ENCODE results near the gene SHISA7.
"Not testable (repeated sequence)": the region's sequence is repeated elsewhere in the genome, so short reads cannot be mapped to it uniquely, and the experiment has no call there.

Gene SHISA7

DNA sequence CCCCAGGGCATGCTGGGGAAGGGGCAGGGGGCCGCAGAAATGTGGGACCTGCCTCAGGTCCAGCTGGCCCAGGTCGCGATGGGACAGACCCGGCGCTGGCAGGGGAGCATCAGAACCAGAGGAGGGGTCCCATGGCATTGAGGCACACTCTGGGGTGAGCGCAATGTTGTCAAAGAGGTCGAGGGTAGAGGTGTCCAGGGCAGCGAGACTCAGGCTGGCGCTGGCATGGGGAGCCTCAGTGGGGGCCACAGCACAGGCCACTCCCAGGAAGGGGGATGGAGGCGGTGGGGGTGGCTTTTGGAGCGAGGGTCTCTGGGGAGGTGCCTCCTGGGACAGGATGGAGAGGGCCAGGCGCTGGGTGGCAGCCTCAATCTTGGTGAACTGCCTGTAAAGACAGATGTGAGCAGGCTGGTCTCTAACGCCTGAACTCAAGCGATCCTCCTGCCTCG lies 20.5 kb upstream of the SHISA7 start:
- no peak for DNase-seq (ENCODE audit: low read depth)

DNA sequence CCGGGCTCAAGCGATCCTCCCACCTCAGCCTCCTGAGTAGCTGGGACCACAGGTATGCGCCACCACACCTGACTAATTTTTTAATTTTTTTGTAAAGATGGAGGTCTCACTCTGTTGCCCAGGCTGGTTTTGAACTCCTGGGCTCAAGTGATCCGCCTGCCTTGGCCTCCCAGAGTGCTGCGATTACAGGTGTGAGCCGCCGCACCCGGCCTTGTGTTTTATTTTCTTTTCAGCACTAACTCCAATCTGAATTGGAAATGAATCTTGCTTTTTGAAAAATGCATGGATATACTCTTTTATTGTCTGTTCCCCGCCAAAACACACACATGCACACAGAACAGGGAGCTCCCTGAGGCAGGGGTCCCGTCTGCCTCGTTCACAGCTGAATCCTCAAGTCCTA lies 19.6 kb upstream of the SHISA7 start:
- no peak for DNase-seq (ENCODE audit: low read depth)

DNA sequence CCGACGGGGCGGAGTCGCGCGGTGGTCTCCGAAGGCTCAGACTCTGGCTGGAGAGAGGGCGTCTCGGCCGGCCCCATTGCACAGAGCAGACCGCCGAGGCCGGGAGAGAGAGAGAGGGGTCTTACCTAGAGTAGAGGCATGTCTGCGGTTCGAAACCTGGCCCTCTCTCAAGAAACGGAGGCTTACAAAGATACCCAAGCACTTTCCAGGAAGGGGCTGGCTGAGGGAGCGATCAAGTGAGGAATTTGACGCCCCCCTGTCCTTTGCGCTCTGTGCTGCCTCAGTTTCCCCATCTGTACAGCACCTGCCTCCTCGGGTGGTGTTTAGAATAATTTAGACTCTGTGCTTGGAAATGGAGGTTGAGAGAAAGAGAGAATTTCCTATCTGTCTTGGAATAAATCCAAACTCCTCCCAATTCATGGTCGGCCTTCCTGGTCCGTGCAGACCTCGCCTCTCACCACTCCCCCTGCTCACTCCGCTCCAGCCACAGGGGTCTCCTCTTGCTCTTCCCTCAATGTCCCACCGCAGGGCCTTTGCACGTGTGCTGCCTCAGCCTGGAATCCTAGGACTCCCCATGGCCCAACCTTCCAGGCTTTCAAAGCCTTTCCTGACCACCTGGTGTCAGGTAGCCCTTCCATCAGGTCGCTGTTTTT lies 19.0 kb upstream of the SHISA7 start:
- DNase-seq (ENCODE audit: low read depth): no peak

DNA sequence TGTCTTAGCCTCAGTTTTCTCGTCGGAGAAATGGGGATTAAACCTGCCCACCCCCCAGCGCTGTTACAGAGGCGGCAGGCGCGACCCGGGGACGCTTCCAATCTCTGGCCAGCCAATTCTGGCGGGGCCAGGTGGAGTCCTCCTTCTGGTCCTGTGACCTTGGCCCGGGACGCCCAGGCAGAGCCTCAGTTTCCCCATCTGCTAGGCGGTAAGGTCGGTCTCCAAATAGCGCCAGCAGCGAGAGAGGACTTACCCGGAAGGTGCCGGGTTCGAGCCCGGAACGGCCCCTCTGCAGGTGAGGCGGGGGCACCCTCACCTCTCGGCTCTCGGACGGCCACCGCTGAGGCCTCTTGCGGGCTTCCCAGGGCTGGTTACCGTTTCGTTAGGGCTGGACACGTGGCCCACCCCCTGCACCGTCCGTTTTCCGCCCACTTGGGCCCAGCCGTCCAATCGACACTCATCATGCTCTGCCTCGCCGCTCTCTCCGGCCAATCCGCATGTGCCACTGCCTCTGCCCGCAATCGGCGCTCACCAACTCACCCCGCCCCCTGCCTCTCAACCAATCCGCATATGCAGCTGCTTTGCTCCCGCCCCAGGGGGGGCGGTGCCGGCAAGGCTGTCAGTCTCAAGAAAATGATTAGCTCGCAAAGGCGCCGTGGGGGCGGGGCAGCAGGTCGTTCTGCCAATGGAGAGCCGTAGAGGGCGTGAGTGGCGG lies 18.3 kb upstream of the SHISA7 start, which contains the start of gene ISOC2:
Gene ISOC2, minus strand, starts transcription at position 384 of the 715 bp plus-strand sequence. CDS start 5,156 bp downstream, outside the sequence.
- DNase-seq (ENCODE audit: low read depth): peak; percentile 100

DNA sequence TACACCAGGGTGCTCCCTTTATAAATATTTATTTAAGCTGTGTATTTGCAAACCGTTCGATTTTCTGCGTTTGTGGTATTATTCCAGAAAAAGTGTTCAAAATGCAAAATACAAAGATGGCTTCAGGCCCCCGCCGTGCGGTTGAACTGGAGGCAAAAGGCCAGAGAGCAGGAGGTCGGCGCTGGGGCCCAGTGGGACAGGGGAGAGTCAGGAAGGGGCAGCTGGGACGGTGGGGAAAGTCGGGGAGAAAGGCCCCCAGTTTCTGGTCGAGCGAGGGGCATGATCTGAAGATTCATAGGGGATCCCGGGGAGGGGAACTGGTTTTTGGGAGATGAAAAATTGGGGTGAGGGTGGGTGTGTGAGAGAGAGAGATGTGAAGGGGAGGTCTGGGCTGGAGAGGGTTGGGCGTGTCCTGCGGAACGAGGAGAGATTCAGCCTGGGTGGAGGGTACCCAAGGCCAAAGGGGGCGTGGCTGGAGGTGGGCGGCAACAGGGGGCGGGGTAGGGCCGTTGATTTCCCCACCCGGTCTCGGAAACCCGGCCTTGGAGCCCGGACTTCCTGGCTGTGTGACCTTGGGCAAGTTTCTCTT lies 17.7 kb upstream of the SHISA7 start:
- DNase-seq (ENCODE audit: low read depth): no peak

DNA sequence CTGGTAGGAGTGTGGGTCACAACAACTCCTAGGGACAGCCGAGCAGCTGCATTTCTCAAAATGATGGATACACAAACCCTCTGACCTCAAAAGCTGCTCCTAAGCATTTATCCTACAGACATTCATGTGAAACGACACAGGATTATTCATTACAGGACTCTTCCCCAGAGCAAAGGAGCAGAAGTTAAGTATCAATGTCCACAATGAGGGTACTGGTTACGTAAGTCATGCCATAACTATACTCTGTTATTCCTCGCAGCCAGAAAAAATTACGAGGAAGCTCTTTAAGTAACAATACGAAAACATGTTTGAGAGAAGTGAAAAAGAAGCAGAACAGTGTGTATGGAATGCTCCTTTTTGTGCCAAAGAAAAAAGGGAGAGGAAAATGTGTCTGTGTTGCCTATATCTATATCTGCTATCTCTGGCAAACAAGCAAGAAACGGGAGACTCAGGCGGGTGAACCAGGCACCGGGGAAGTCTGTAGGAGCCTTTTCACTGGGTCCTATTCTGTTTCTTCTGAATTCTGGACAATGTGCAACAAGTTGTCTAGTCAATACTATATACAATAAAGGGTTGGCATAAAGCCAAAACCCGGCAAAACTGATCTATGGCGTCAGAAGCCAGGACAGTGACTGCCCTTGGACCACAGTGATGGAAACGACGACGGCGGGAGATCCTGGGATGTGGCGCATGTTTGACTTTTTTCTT lies 17.0 kb upstream of the SHISA7 start:
- DNase-seq (ENCODE audit: low read depth): no peak

DNA sequence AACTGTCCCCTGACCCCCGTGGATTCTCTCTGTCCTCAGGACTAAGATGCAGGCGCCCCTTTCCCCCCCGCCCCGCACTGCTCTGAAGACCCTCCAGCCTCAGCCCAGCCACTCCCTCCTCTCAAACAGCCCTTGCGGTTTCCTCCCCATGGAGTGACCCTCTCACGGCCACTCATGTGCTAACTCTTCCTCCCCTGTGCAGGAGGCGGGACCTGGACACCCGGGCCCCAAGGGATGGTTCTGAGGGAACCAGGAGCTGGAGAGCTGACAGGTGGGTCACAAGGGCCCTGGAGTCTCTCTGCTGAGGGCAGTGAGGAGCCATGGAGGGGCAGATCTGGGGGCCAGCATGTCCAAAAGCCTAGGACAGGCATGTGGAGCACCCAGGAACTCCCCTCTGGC lies 16.4 kb upstream of the SHISA7 start:
- DNase-seq (ENCODE audit: low read depth): no peak

DNA sequence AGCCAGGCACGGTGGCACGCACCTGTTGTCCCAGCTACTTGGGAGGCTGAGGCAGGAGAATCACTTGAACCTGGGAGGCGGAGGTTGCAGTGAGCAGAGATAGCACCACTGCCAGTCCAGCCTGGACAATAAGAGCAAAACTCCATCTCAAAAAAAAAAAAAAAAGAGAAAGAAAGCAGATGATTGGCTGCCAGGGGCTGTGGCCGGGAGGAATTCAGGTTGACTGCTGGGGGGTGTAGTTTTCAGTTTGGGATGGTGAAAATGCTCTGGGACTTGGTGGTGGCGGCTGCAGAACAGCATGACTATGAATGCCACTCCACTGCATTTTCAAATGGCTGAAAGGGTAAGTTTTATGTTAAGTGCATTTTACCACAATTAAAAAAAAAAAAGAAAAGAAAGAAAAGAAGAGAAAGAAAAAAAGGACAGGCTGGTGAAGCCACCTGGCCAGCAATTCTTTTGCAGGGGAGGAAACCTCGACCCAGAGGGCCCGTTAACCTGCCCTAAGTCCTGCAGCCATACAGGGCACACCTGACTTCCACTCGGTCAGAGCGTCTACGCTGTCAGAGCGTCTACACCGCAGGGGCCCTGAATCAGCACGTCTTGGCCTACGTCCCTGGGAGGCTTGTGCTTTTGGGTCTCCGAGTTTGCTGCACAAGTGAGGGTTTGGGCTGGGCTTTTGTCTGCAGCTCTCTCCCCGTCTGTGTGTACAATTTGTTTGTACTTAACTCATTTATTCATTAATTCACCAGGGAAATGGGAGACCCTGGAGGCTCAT lies 14.8 kb upstream of the SHISA7 start:
- no peak for DNase-seq (ENCODE audit: low read depth)

DNA sequence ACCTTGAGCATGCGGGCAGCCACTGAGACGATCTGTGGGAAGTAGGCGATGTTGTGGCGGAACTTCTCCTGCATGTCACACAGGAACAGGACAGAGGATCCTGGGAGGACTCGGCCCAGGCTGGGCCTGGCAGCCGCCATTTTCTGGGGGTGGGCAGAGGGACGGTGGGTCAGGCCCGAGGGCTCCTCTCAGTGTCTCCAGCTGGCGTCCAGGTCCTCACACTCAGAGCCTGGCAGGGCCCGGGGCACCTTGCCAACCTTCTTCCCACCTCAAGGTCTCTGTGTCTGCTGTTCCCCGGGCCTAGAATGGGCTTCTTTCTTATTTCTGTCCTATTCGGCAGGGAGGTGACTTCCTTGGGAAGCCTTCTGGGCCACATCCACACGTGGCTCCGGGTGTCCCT lies 13.2 kb upstream of the SHISA7 start:
- no peak for DNase-seq (ENCODE audit: low read depth)

DNA sequence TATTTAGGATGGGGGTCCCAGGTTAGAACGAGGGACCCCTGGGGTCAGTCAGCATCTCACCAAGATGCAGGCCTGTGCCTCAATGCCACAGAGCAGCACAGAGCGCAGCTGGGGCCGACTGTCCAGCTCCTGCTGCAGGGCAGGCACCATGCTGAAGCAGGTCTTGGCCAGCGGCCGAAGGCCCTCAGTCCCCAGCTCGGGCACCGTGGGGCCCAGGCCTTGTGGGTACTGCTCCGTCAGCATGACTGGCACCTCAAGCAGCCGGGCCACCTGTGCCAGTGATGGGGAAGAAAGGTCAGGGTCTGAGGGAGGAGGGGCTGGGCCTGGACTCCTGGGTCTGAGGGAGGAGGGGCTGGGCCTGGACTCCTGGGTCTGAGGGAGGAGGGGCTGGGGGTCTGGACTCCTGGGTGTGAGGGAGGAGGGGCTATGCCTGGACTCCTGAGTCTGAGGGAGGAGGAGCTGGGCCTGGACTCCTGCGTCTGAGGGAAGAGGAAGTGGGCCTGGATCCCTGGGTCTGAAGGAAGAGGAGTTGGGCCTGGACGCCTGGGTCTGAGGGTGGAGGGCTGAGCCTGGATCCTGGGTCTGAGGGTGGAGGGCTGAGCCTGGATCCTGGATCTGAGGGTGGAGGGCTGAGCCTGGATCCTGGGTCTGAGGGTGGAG lies 12.6 kb upstream of the SHISA7 start:
- DNase-seq (ENCODE audit: low read depth): no peak

DNA sequence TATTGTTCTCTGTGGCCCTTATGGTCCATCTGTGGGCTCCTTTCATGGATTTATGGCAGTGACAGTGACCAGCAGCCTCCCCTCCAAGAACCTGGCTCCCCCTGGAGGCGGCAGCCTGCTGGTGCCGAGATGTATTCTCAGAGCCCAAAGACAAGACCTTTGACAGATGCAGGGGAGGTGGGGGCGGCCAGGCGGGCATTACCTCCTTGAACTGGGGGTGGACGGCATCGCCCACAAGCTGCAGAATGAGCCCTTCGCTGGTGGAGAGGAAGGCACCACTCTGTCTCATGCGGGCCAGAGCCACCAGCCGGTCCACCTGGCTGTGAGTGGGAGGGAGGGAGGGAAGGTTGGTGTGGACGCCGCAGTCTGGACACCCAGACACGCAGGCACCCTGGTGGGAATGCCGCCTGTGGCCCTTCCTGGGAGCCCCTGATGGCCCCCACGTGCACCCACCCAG lies 11.7 kb upstream of the SHISA7 start:
- no peak for DNase-seq (ENCODE audit: low read depth)

DNA sequence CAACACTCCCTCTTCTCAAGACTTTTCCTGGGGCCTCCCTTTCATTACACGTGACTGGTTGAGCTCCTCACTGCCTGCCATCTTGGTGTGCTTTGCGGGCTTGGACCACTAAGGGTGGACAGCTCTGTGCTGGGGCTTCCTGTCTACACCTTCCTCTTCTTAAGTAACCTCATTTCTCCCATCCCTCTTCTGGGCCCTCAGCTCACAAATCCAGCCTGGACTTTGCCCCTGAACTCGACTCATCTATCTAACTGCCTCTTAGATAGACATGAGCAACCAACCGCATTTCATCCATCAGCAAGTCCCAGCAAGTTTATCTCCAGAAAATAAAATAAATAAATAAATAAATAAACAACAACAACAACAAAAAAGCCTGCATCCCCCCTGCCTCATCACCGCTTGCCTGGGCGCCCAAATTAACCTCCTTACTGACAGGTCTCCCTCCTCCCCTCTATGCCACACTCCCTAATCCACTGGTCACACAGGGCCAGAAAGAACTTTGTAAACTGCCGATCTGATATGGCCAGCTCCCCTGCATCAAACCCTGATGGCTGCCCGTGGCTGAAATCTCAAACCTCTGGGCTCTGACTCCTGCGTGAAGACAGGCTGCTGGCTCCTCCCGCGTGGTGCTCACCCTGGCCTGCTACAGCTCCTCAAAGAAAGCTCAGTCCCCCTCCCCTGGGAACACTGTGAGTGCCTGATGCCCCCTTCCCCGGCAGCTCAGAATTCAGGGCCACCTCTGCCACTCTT lies 10.6 kb upstream of the SHISA7 start:
- no peak for DNase-seq (ENCODE audit: low read depth)

DNA sequence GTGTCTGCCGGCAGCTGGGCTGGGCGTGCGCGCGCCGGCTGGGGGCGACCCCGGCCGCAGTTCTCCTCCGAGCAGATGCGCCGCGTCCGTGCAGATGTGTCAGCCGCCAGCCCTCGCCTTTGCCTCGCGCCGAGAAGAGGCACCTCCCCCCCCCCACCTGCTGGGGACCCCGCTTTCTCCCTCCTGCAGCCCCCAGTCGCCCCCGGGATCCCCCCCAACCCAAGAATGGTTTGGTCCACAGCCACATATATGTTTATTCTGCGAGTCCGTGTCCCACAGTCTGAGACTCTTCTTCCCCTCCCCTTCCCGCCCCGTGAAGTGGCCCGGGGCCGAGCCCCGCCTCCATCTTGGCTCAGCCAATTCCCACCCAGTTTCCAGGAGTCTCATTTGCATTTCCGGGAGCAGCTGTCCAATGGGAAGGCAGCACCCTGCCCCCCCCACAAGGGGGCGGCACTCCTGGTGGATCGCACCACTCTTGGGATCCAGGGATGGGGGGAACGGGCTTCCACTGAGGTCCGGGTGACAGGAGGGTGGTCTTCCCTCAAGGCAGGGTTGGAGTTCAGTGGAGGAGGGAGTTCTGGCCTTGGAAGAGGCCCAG lies 9.7 kb upstream of the SHISA7 start:
- DNase-seq (ENCODE audit: low read depth): no peak

DNA sequence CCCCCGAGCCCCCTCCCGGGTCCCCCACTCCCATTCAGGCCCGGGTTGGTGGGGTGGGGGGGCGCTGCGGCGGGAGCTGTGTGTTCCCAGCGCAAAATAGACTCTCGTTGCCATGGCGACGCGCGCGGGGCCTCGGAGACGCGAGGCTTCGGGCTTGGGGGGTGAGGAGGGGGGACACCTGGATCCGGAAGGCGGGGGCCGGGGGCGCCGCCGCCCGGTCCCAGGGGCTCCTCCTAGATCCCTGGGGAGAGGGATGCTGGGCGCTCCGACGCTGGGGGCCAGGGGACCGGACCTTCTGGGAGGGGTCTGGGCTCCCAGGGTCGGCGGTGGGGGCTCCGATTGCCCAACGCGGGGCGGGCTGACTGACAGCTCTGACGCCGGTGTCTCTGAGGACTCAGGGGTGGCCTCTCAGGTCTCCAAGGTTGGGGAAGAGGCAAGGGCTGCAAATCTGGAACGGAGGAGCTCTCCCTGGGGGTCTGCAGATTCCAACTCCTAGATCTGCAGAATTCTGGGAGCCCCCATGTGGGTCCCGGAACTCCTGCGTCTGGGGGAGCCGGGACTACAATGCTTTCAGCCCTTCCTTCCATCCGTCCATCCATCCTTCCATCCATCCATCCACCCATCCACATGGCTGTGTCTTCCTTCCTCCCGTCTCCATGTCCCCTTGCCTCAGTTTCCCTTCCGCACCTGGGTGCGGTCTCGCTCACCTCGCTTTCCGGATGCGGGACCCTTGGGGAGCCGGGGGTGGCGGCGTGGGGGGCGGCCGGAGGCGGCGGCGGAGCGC lies 9.1 kb upstream of the SHISA7 start:
- no peak for DNase-seq (ENCODE audit: low read depth)

DNA sequence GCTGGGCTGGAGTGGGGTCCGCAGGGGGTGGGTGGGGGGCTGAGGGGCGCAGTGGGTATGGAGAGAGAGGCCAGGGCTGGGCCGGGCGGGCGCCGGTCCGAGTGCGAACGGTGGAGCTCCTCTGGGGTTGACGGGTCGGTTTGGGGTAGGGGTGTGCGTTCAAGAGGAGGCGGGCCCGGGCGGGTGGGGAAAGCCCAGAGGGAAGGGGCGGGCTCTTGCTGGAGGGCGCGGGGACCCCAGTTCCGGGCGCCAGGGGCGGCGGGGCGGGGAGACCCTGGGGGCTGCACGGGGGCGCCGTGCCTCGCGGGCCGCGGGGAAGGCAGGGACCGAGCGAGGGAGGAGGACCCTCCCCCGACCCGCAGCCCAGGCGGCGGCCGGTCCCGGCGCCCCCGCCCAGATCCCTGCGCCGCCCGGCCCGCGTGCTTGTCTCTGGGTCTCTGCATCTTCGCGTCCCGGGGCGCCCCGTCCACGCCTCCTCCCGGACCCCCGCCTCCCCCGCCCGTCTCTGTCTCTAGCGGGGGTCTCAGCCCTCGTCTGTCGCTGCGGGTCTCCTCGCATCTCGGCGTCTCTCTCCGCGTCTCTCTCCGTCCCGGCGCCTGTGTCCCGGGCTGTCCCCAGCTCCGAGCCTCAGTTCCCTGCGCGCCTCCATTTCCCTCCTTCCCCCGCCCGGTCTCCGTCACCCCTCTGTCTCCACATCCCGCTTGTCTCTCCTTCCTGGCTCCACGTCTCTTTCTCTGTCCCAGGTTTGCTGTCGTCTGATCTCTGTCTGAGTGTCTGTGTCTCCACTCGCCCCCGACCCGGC lies 8.3 kb upstream of the SHISA7 start:
- DNase-seq (ENCODE audit: low read depth): no peak

DNA sequence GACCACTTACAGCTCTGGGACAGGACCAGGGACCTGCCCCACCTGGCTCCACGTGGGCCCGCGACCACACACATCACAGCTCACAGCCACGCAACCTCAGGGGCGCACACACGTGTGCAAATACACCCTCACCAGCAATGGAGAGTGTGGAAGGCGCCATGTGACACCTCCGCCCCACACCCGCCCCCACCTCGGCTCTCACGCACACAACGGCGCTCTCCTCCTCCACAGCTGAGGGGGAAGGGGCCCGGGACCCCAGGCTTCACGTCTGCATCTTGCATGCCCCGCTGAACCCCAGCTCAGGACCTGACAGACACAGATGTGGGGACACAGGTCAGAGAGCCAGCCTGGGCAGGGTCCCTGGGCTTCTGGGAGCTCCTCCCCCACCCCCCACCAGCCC lies 6.4 kb upstream of the SHISA7 start:
- no peak for DNase-seq (ENCODE audit: low read depth)

DNA sequence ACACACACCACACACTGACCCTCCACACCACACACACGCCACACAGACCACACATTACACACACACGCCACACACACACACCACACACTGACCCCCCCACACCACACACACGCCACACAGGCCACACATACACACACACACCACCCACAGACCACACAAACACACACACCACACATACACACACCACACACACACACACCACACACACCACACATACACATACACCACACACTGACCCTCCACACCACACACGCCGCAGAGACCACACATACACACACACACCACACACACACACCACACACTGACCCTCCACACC lies 5.0 kb upstream of the SHISA7 start:
- DNase-seq (ENCODE audit: low read depth): not testable (repeated sequence)

DNA sequence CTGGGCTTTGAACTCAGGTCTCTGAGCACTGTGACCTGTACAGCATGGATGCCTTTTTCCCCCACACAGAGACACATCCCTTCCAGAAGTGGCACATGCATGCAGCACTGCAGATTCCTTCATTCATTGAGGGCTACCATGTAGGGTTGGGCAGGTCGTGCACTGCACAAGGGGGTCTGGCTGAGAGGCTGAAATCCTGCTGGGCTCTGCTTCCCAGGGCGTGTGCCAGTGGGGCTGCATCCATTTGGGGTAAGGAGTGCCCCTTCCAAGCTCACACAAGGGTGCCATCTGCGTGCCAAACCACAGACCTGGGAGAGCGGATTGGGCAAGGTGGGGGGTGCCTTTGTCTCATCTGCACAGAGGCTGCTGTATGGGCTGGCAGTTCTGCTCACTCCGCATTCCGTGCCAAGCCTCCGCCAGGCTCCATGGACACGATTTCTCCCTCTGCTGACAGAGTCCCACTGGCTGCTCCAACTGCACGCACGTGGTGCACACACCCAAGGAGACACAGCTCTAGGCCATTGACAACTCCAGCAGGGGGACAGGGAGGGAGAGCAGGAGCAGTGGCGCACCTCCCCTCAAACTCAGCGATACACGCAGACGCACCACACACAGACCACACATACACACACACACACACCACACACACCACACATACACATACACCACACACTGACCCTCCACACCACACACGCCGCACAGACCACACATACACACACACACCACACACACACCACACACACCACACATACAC lies 4.5 kb upstream of the SHISA7 start:
- no peak for DNase-seq (ENCODE audit: low read depth)
